ENCODE results near the gene FZD7.

DNA sequence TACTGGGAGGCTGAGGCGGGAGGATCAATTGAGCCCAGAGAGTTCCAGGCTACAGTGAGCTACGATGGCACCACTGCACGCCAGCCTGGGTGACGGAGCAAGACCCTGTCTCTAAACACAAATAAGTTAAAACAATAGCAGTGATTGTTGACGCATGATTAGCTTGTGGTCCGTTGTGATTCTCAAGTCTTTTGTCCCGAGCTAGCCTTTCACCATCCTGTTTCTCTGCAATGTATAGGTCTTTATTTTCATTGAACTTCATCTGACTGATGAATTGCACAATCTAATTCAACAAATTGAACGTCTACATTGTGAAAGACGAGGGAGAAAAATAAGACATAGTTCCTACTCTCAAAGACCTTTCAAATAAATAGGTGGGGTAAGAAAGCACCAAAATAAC, 8.8 kb upstream of the FZD7 start:
- TF ChIP-seq, protein P1, sequence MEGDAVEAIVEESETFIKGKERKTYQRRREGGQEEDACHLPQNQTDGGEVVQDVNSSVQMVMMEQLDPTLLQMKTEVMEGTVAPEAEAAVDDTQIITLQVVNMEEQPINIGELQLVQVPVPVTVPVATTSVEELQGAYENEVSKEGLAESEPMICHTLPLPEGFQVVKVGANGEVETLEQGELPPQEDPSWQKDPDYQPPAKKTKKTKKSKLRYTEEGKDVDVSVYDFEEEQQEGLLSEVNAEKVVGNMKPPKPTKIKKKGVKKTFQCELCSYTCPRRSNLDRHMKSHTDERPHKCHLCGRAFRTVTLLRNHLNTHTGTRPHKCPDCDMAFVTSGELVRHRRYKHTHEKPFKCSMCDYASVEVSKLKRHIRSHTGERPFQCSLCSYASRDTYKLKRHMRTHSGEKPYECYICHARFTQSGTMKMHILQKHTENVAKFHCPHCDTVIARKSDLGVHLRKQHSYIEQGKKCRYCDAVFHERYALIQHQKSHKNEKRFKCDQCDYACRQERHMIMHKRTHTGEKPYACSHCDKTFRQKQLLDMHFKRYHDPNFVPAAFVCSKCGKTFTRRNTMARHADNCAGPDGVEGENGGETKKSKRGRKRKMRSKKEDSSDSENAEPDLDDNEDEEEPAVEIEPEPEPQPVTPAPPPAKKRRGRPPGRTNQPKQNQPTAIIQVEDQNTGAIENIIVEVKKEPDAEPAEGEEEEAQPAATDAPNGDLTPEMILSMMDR (conservative IDR thresholded peaks at IDR 0.05): no peak
- no peak for TF ChIP-seq ZFX (IDR thresholded peaks at IDR 0.05)

All from C4-2B (cell line).